NCI-H446 treated with DMSO at 0.1 percent for 48 hours (cell line): Measurements from ENCODE around the gene FA2H.
"Not testable (repeated sequence)": the region's sequence is repeated elsewhere in the genome, so short reads cannot be mapped to it uniquely, and the experiment has no call there.

ENCODE experiments used
- DNase-seq: peaks from one replicate; lab custom pipeline; 2025; lab: John Stamatoyannopoulos, UW

Gene FA2H

DNA sequence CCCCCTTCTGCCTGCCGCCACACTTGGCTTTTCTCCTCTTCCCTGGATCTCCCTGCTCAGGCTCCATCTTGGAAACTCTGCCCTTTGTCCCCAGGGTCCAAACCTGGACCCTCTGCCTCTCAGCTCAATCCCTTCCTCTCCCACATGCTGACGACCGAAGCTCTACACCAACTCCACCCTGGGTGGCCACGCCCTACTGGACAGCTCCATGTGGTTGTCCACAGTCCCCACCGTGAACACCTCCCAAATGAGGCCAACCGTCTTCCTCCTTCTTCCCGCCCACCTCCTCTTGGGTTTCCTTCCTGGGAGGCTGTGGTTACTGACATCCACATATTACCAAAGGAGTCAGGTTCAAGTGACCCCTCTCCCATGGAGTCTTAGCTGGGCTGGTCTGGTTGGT lies 51.4 kb downstream of the FA2H start:
- DNase-seq: no peak

DNA sequence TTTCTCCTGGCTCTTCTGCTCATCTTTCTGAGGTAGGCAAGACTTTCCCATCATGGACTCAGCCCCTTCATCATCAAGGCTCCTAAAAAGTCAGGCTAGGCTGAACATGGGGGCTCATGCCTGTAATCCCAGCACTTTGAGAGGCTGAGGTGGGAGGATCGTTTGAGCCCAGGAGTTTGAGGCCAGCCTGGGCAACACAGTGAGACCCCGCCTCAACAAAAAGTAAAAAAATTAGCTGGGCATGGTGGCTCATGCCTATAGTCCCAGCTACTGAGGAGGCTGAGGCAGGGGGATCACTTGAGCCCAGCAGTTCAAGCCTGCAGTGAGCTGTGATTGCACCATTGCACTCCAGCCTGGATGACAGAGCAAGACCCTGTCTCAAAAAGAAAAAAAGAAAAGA lies 52.5 kb downstream of the FA2H start:
- not testable (repeated sequence) for DNase-seq

DNA sequence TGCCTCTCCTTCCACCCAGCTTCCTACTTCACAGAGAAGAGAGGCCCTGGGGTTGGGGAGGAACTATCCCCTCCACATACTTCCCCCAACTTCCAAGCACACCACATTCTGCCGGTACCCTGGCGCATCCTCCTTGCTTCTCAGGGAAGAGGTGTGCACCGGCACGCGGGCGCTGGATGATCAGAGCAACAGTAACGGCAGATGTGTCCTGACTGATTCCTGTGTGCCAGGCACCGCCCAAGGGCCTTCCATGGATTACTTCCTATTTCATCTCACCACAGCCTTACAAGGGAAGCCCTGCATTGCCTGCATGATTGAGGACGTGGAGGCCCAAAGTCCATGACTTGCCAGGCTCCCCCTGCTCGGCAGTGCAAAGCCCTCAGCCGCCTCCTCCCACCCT lies 52.9 kb downstream of the FA2H start:
- no peak for DNase-seq

DNA sequence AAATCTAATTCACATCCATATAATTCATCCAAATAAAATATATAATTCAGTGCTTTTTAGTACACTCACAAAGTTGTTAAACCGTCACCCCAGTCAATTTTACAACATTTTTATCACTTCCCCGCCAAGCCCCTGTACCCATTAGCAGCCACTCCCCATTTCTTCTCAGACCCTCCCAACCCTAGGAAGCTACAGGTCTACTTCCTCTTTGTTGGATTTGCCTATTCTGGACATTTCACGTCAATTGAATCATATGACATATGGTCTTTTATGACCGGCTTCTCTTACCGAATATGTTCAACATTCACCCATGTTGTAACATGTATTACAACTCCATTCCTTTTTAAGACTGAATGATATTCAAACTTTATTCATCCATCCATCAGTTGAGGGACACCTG lies 54.0 kb downstream of the FA2H start:
- no peak for DNase-seq

DNA sequence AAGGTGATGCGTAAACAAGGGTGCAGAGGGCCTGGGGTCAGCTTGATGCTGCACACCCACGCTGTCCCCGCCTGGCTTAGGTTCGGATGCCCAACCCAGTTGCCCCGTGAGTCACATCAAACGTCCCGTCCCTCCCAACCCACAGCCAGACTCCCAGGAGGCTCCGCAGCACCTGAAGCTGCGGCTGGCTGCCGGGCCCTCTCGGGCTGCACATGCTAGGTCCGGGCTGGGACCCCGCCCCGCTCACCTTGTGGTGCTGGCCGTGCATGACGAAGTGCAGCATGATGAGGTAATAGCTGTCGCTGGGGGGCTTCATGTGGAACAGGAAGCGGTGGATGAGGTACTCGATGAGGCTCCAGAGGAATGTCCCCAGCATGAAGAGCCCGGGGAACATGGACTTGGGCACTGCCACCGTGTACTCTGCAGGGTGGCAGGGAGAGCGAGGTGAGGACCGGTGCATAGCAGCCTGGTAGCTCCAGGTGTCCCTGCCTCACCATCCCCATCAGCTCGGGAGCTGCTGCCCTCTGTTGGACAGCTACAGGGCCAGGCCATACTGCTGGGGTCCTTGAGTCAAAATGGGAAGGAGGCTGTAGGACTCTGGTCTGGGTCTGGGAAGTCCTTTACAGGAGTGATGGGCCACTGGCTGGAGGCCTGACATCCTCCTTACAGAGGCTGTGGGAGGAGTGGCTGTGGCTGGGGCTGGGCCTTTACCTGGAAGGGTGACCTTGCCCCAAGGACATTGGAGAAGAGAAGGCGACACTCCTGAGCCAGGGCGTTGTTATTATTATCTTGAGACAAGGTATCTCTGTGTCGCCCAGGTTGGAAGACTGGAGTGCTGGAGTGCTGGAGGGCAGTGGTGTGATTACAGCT lies 55.6 kb downstream of the FA2H start:
- DNase-seq: no peak

DNA sequence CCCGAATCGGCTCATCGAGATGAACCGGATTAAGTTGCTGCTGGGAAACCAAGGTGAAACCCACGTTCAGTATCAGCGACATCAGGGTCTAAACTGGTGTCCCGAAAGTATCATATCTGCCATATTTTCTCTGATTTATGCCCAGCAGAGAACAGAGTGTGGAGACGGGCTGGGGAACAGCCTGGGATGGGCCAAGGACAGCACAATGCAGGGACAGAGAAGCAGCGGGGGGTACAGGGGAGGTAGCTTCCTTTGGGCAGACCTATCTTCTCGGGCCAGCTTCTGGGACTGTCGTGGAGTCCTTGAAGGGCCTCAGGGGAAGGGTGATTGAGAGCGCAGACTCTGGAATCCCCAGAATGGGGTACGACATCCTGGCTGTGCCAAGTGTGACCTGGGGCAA lies 56.5 kb downstream of the FA2H start:
- DNase-seq: no peak

DNA sequence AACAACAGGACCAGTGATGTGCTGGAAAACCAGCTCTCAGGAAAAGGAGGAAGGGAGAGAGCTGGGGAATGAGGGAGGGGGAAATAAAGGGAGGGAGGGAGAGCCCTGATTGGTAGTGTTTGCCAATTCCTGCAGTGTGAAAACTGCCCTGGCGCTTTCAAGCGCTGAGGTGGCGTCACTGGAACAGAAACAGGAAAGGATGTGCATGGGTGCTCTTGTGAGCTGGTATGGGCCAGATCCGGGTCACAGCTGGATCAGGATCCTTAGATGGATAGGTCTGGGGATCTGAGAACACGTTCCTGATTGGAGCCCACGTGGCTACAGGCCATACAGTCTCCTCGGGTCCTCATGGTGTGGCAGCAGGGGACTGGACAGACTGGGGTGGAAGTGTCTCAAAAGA lies 57.3 kb downstream of the FA2H start:
- DNase-seq: no peak

DNA sequence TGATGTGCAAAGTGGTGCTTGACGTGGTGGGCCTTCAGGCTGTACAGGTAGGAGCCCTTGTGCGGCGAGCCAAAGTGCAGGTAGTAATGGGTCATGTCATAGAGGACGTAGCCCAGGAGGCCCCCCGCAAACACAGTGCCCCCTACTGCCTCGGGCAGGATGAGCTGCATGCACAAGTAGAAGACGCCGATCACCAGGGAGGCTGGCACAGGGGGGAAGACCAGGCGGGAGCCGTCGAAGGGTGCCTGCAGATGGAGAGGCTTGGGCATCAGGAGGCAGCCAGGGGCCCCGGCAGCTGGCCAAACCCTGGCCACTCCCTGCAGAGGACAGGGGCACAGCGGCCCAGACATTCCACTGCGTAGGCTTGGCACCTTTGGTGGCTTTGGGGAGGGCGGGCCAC lies 58.3 kb downstream of the FA2H start:
- no peak for DNase-seq

DNA sequence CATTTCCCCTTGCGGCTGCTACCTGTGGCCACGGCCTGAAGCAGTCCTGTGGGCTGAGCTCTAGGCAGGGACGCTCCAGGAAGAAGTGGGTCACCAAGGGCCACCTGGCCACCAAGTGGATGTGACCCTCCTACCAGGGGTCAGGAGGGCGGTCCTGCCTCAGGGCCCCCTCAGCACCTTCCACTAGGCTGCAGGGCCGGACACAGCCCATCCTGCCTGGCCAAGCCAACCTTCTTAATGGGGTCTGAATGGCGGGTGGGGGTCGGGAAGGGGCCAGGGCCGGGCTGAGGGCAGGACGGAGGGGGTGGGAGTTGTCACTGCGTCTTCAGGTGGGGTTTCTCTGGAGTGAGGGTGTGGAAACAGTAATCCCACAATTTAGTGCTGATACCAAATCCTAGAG lies 60.7 kb downstream of the FA2H start:
- no peak for DNase-seq

DNA sequence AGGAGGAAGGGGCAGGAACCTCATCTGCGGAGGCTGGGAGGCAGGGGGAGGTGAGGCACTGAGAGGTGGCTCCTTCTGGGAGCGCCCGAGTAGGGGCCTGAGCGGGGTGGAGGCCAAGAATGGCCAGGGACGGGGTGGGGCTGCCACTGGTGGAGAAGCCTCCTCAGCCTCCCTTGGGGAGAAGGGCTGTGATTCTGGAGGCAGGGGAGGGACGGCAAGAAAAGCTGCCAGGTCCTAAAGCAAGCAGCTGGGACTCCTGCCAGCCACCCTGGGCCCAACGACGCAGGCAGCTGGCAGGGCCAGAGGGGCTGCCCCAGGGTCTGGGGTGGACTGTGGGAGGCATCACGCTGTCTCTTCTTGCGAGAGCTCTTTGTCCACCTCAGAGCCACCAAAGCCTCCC lies 61.3 kb downstream of the FA2H start:
- no peak for DNase-seq

DNA sequence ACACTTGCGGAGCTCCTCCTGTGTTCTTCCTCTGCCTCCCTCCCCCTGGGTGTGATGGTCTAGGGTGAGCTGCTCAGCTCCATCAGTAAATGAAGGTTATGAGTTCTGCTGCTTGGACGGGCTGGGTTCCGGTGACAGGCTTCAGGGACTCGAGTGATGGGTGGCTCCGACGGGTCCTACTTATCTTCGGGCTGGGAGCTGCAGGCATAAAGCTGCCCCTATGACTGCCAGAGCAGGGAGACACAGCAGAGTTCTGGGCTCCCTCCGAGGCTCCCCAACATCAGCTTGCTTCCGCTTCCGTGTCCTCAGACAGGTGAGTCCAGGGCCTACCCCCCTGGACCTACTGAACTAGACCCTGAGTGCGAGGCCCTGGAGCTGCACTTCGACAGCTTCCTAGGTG lies 62.7 kb downstream of the FA2H start:
- no peak for DNase-seq

DNA sequence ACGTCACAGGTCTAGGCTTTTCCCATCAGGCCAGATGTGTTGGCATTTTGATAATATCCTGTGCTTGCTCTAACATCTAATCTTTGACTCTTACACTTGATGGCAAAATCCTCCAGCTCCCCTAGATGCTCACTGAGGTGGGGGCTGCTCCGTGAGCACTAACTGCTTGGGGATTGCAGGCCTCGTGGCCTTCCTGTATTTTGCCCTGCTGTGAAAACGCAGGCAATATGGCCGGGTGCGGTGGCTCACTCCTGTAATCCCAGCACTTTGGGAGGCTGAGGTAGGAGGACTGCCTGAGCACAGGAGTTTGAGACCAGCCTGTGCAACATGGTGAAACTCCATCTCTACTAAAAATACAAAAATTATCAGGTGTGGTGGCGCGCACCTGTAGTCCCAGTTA lies 64.2 kb downstream of the FA2H start:
- no peak for DNase-seq

DNA sequence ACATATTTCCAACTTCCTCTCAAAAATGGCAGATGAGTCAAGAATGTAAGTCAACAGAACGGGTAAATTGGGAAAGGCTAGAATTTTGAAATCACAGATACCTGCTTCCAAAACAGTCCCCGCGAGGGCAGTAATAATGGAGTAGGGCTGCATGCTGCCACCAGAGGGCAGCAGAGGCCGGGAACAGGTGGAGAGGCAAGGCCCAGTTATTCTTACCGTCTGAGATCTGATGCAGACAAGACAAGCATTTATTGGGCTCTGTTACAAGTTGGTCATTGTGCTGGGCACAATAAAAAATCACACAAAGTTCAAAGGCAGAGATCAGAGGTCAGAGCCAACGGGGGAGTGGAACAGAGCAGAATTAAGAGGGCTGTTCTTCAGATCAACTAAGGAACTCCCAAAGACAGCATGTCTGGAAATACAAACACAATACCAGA lies 65.2 kb downstream of the FA2H start:
- peak; percentile 21 for DNase-seq

DNA sequence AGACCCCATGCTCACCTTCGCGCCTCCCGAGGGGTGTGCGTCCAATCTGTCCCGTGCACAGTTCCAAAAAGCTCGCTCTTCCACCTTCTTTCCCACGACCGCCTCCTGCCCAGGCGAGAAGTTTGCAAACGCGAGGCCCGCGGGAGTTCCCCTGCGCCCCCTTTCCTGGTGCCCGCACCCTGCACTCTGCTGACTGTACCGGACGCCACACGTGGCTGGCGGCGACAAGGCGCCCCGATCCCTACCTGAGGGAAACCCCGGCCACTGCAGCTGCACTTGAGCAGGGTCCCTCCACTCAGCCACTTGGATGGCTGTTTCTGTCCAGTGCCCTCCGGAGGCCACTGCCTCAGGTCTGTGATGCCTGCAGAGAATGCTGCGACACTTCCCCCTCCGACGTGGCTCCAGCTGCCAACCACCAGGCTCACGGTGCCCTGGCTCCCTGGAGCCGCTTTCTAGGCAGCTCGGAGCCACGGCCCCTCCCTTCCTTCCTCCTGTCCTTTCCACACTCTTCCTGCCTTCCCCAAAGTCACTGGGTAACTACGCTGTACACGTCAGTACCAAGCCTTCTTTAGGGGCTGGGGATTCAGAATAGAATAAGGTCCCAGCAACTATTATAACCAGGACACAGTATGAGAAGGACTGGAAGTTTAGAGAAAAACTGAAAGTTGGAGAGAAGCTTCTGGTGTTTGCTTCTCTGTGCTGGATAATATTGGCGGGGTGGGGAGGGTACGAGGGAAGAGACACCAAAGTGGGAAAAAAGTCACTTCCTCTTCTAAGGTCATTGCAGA lies 74.0 kb downstream of the FA2H start, which contains the start of gene MLKL:
MLKL (minus strand) TSS at position 425 of the 788 bp plus-strand sequence. CDS start 5,105 bp downstream, outside the sequence.
- DNase-seq: no peak

DNA sequence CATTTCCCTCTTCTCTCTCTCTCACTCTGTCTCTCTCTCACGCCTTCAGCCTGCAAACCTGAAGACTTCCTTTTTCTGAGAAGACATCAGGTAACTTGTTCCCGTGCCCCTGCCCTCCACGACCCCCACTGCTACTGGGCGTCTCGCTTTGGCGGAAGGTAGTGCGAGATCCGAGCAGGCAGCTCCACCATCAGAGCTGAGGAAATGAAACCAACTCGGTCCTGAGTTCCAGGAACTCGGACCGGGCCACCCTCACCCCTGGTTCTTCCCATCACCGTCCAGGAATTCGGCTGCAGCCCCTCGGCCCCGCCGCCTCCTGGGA lies 74.5 kb downstream of the FA2H start:
- DNase-seq: no peak

DNA sequence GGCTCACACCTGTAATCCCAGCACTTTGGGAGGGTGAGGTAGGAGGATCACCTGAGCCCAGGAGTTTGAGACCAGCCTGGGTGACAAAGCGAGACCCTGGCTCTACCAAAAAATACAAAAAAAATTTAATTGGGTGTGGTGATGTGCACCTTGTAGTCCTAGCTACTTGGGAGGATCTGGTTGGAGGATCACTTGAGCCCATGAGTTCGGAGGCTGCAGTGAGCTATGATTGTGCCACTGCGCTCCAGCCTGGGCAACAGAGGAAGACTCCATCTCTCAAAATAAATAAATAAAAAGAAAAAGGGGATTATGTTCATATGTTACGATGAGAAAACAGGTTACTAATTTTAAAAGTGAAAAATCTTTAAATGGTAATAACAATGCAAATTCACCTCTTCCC lies 75.0 kb downstream of the FA2H start:
- no peak for DNase-seq

DNA sequence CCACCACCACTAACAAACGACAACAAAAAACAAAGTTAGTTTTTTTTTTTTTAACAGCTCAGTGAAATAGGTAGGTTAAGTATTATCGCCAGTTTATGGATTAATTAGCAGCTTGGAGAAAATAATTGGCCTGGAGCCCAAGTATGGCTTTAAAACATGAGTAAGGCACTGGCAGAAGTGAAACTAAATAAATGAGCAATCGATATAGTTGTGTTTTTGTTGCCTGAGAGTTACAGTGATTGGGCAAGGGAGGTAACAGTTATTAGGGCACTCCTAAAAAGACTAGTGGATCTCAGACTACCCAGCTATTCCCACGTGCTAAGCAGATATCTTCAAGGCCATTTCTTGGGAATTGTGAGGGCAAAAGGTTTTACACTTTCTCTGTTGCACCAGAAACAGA lies 76.4 kb downstream of the FA2H start:
- no peak for DNase-seq

DNA sequence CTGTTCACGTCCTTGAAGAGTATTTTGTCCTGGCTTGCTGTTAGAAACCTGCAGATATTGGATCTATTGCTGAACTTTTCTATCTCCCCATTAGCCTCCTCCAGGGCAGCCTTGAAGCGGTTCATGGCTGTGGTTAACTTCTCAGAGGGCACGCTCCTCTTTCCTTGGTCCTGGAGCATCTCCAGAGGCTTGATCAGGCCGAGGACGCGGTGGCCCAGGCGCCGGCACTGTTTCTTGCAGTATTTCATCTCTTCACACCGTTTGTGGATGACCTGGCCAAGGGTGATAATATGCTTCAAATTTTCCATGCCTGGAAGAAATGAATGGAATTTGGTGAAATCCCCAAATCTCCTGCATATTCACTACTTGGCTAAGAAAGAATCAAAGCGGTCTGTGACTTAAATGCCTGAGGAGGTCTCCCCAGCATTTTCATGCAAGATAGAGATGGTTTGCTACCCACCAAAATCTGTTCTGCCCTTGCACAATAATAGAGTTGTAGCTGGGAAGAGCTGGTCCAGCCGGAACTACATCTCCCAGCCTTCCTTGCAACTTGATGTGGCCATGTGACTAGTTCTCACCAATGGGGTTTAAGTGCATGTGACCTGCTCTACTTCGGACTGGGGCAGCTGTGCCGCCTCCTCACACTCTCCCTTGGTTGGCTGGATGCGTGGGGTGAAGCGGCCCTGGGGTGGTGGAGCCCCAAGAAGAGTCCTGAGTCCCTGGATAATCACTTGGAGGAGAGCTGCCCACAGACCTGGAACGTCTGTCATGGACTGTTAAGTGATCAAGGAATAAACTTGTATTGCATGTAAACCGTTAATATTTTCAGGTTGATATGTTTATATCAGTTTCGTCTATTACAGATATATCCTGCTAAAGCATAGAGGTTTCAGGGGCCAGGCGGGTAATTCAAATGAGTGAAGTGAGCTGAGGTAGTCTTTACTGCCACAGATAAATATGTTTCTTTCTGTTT lies 78.9 kb downstream of the FA2H start:
- peak; percentile 77 for DNase-seq

DNA sequence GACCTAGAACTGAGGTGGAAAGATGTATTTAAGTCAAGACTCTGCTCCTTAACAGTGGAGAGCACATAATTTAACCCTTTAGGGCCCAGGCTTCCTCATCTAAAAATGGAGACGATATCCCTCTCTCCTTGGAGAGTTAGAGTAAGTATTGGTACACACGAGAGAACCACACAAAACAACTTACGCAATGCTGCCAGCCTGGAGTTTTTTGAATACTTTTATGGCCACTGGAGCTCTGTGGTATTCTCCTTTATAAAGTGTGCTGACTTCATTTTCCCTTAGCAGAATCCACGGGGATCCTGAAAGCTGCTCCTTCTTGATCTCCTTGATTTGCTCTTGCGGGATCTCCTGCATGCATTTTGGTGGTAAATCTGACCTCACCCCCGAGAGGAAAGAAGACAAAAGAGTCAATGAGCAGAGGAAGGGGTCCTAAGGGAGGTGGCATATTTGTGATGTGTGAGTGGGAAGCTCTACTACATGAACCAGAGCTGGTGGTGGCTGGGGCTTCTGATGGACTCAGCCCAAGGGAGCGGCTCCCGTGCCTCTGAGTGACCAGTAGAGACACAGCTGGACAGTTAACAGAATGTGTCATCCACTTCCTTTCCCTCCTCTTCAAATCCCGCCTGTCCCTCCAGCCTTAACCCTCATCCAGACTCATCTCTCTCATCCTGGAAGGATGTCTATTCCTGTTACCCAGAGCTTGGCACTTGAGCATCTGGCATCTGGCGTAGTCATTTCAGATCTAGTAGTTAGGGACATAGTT lies 83.3 kb downstream of the FA2H start:
- no peak for DNase-seq

DNA sequence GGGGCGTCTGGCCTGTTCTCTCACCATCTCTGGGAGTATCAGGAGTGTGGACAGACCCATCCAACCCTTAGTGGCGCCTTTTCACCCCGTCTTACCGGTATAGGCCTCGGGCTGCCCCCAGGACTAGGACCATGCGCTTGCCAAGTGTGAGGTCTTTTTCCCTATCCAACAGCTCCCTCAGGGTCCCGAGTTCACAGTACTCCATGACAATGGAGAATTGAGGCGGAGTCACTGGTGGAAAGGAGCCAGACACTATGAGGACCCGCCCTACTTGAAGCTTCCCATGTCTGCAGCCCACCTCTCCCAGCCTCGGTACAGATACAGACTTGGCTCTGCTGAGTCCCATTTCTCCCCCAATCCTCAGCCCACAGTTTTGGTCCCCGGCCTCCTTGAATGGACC lies 92.1 kb downstream of the FA2H start:
- DNase-seq: no peak

DNA sequence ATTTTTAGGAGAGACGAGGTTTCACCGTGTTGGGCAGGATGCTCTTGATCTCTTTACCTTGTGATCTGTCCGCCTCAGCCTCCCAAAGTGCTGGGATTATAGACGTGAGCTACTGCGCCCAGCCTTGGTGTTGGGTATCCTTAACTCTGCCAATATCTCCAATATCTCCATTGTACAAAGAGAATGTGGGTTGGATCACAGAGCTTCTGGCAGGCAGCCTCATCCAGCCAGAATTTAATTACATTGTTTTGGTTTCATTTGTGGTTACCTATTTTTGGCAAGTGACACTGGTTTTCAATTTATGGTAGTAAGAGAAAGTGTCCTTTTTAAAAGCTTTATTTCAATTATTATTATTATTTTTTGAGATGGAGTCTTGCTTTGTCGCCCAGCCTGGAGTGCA lies 93.9 kb downstream of the FA2H start:
- no peak for DNase-seq
